Bone marrow (tissue), 2 donors: ENCODE data around the gene NINJ1.

Experiments used
- DNase-seq, 2 donors: peaks; one replicate each; lab custom pipeline; 2025; lab: John Stamatoyannopoulos, UW

Gene NINJ1

DNA sequence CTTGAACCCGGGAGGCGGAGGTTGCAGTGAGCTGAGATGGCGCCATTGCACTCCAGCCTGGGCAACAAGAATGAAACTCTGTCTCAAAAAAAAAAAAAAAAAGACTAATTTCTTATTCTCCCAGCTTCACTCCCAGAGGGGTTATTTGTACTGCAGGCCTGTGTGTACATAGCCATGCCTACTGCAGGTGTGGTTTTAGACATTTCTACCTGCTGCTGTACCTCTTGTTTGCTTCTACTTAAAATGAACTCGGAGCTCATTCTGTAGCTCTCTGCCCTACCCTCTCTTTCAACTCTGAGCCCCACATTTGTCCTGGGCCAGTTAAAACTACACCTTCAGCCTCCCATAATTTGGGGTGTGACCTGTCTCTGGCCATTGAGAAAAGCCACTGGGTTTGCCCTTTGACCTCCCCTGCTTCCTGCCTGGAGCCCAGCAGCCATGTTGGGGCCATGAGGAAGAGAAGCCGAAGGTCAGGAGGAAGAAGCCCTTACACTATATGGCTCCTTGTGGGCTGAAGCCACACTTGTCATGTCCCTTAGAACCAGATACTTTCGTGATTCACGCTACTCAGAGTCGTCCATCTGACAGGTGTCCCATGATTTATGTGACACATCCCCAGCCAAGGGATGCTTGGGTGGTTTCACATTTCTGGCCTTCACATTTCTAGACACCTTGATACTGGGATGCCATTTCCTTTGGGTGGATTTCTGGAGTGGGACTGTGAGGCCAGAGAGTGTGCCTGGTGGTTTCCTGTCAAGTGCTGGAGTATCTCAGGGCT, 47.4 kb downstream of the NINJ1 start:
- DNase-seq = no peak

- DNase-seq = no peak
These were observed 48.4 kb downstream of the NINJ1 start for GRCh38 chr9:93085676-93086075.

GRCh38 chr9:93084471-93084881, 49.6 kb downstream of the NINJ1 start:
- no peak for DNase-seq

GRCh38 chr9:93083592-93084470, 50.2 kb downstream of the NINJ1 start:
- no peak for DNase-seq

GRCh38 chr9:93082841-93083411, 51.1 kb downstream of the NINJ1 start:
- no peak for DNase-seq

- DNase-seq = no peak
These were observed 52.1 kb downstream of the NINJ1 start for GRCh38 chr9:93081931-93082330.

- DNase-seq = no peak
These were observed 52.9 kb downstream of the NINJ1 start for GRCh38 chr9:93081081-93081529.

- DNase-seq = no peak
These were observed 53.6 kb downstream of the NINJ1 start for GRCh38 chr9:93080406-93080805.

- DNase-seq = no peak
These were observed 54.7 kb downstream of the NINJ1 start for GRCh38 chr9:93079371-93079770.

DNA sequence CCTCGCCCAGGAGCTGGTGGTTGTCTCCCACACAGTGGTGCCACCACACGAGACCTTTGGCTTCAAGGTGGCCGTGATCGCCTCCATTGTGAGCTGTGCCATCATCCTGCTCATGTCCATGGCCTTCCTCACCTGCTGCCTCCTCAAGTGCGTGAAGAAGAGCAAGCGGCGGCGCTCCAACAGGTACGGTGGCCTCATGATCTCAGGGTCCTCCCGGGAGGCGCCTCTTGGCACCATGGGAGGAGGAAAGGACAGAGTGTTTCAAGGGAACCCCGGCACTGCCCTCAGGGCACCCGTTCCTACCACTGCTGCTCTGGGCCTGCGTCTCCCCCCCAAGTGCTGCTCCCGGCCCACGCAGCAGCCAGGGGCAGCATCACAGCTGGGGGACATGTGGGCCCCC, 56.2 kb downstream of the NINJ1 start:
- DNase-seq = no peak

GRCh38 chr9:93077367-93077766, 56.7 kb downstream of the NINJ1 start:
- DNase-seq = no peak

GRCh38 chr9:93076792-93077128, 57.3 kb downstream of the NINJ1 start:
- no peak for DNase-seq

DNA sequence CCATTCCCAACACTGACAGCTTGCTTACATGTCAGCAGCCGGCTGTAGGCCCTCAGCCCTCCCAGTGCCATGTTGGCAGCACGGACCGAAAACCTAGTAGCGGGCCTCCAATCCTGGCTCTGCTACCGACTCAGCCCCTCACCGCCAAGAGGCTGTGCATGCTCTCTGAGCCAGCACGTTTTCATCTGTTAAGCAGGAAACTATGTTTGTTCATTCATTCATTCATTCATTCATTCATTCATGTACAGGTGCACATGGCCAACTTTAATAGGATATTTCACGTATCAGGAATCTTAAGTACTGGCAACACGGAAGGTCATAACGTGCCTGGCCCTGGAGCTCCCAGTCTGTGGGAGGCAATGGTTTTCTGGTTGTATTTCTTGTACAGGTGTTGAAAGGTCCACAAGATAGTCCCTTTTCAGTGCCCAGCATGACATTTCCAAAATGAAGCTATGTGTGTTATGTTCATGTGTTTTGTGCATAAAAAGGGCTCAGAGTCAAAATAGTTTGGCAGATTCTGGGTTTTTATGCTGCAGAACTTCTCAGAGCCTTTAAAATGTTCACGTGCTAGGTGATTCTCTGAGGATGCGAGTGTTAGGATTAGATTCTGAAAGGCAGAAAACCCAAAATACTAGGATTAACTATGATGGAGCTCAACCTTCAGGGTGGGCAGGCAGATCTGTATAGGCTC, 57.8 kb downstream of the NINJ1 start:
- DNase-seq = no peak

- DNase-seq = no peak
These were observed 61.7 kb downstream of the NINJ1 start for GRCh38 chr9:93072383-93072795.
